Measurements from ENCODE around the gene SLCO1B3. TPM values are rescaled to one million over a fixed set of nuclear protein-coding genes. Genes with fewer than 3 reads are reported as not detected.

Gene SLCO1B3
- total RNA-seq, 1 experiment from 2014 or later: not detected

DNA sequence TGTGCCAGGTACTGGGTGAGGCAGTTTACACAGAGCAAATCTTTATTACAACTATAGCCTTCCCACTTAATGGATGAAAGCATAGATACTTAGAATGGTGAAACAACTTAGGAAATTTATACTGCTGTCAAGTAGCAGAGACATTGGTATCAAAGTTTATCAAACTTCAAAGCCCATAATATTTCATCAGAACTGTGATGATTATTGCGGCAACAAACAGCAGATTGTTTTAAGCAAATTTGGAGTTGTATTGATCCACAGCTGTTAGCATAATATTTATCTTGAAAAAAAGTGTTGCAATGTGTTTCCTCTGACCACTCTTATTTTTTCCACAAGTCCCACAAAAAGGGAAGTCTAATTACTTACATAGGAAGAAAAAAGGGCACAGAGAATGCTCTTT lies 2.0 kb upstream of the SLCO1B3 start:
- H3K9ac ChIP-seq (ENCODE audit: extremely low read depth, insufficient read length, low read length): no peak overlapping the region
- H2BK120ac ChIP-seq (ENCODE audit: low read depth, low read length, poor library complexity, severe bottlenecking): no peak overlapping the region
- no peak overlapping the region for H3K4ac ChIP-seq (ENCODE audit: low read depth, low read length)
- no peaks in the 10 kb centered on the region for H4K20me1 ChIP-seq (ENCODE audit: control insufficient read depth, insufficient read depth, insufficient read length)
- no peaks in the 10 kb centered on the region for H3K9me3 ChIP-seq (ENCODE audit: control insufficient read depth, low read depth, low read length)
- H3K27ac Mint-ChIP-seq: no peak overlapping the region
- H4K91ac ChIP-seq (ENCODE audit: insufficient read length, low read depth, low read length): no peak overlapping the region
- peaks cover 5% of the 10 kb centered on the region in 2 experiments; a peak in 2 of 5 replicates for H3K9me3 Mint-ChIP-seq
- no peak overlapping the region for H2AFZ ChIP-seq (ENCODE audit: low read length)
- no peaks in the 10 kb centered on the region for H3K23me2 ChIP-seq (ENCODE audit: insufficient read length, low read depth, low read length, poor library complexity, severe bottlenecking)
- H3K14ac ChIP-seq (ENCODE audit: insufficient read depth, low read length): no peak overlapping the region
- no peak overlapping the region for H2BK15ac ChIP-seq (ENCODE audit: low read depth, low read length)
- no peaks in the 10 kb centered on the region for H3K79me2 ChIP-seq (ENCODE audit: insufficient read depth, low read length)
- H3K79me1 ChIP-seq (ENCODE audit: insufficient read depth, low read depth, low read length, poor library complexity, severe bottlenecking): no peaks in the 10 kb centered on the region
- H3K18ac ChIP-seq (ENCODE audit: insufficient read length, low read depth, low read length): no peak overlapping the region
- no peak overlapping the region for H3K4me3 Mint-ChIP-seq
- H3K27me3 Mint-ChIP-seq (ENCODE audit: low read depth): no peaks in the 10 kb centered on the region
- no peaks in the 10 kb centered on the region for H3K27me3 ChIP-seq (ENCODE audit: insufficient read depth, low read length)
- no CpG with 5 or more reads among the region's 1 CpG for WGBS (ENCODE audit: extremely low coverage, insufficient read length, low lambda C conversion rate)
- no peaks in the 10 kb centered on the region for H3K4me1 Mint-ChIP-seq
- no peak overlapping the region for H3K23ac ChIP-seq (ENCODE audit: insufficient read length, low read depth, low read length)
- no peaks in the 10 kb centered on the region for H3K4me1 ChIP-seq (ENCODE audit: insufficient read depth, low read length)
- H3K36me3 Mint-ChIP-seq (ENCODE audit: insufficient read depth in 1 of 3, low read depth in 3 of 3): peaks cover 0 to 4% (median 2%) of the 10 kb centered on the region in 3 experiments; a peak in 2 of 7 replicates
- no peak overlapping the region for H3K4me2 ChIP-seq (ENCODE audit: insufficient read depth, insufficient read length, low read length)
- H4K5ac ChIP-seq (ENCODE audit: insufficient read length, low read depth, low read length): no peak overlapping the region
- DNase-seq: no peak
- H2BK12ac ChIP-seq (ENCODE audit: insufficient read length, low read depth, low read length): no peak overlapping the region
- no peak overlapping the region for H2BK20ac ChIP-seq (ENCODE audit: low read depth, low read length, poor library complexity, severe bottlenecking)
- H2BK5ac ChIP-seq (ENCODE audit: insufficient read length, low read length): no peak overlapping the region
- no peak overlapping the region for H2AK5ac ChIP-seq (ENCODE audit: insufficient read length, low read length)
- no peak for TF ChIP-seq CTCF (conservative IDR thresholded peaks at IDR 0.05)
- no peak overlapping the region for H3T11ph ChIP-seq (ENCODE audit: low read length)
- no peak overlapping the region for H4K8ac ChIP-seq (replicated peaks; ENCODE audit: insufficient read length, low read depth, low read length)
- H3K56ac ChIP-seq (ENCODE audit: insufficient read length, low read depth, low read length): no peak overlapping the region
- H3K27ac ChIP-seq (ENCODE audit: insufficient read length, low read depth, low read length): no peak overlapping the region

Measured in H9 (cell line).